ENCODE measurements around the gene GJC1.
A peak's percentile ranks its signal among the peaks of the same experiment; 100 is the strongest.
"Not testable (repeated sequence)": the region's sequence is repeated elsewhere in the genome, so short reads cannot be mapped to it uniquely, and the experiment has no call there.

The GJC1 gene

DNA sequence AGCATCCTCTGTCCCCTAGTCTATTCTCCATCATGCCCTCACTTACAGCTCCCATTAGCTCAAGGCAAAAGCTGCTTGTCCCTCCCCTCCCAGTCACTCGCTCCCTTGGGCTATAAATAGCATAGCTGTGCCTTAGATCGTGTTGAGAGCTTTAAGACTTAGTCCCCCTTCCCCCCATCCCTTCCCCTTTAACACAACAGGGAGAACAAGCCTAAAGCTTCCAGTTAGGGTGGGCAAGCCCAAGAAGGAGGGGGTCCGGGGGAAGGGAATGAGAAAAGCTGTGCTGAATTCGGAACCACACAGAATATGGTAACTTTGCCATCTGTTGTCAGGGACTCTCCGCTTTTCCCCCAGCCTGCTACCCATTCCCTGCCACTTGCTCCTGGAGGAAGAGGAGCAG is 12.7 kb upstream of the GJC1 start:
- no peak for DNase-seq

GRCh38 chr17:44840936-44841335 is 10.8 kb upstream of the GJC1 start:
- DNase-seq = no peak

- no peak for DNase-seq
Observed at GRCh38 chr17:44840274-44840673, 10.2 kb upstream of the GJC1 start.

DNA sequence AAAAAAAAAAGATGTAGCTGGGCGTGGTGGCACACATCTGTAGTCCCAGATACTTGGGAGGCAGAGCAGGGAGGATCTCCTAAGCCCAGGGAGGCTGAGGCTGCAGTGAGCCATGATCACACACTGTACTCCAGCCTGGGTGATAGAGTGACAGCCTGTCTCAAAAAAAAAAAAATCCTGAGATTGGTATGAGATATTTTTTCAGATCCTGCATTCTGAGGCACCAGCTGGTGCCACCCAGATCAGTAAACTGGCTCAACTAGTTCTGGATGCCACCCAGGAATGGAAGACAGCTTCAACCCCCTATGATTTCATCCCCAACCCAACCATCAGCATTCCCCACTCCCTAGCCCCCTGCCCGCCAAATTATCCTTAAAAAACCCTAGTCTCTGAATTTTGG is 7.1 kb upstream of the GJC1 start:
- peak; percentile 57 for DNase-seq

DNA sequence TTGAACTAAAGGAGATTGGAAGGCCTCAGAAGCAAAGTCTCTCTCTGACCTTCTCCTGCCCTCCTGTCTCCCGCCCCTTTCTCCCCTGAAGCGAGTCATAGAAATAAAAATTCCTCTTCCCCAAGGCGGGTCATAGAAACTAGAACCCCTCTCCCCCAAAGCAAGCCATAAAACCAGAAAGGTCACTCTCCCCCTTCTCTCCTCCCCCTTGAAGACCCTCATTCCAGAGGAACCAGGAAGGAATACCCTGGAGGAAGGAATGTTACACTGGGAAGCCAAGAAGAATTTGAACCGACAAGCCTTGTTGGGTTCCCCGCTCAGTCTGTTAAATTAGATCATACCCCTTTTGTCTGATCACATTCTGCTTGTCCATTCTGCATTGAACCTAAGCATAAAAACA is 2.7 kb upstream of the GJC1 start:
- no peak for DNase-seq

GRCh38 chr17:44831371-44831770 is 1.3 kb upstream of the GJC1 start:
- no peak for DNase-seq

- DNase-seq = peak; percentile 68
Observed at GRCh38 chr17:44830359-44831288, 537 bp upstream of the GJC1 start.

- peak; percentile 51 for DNase-seq
Observed at GRCh38 chr17:44828919-44829522, 1.1 kb downstream of the GJC1 start.

DNA sequence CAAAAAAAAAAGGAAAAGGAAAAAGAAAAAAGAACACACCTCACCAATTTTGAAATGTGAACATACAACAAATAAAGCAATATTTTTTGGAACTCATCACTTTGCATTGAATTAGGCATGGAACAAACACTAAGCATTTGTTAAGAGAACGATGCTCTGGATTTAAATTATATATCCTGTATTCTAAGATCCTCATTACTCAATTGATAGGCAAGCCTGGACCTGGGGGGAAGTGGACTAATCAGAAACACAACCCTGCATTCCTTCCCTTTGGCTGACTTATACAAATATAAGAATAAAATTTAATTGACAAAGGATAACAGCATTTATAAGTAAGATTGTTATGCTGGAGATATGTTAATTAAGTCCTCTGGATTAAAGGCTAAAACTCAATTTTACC is 2.2 kb downstream of the GJC1 start:
- DNase-seq = no peak

- DNase-seq = no peak
Observed at GRCh38 chr17:44826123-44826790, 3.8 kb downstream of the GJC1 start.

DNA sequence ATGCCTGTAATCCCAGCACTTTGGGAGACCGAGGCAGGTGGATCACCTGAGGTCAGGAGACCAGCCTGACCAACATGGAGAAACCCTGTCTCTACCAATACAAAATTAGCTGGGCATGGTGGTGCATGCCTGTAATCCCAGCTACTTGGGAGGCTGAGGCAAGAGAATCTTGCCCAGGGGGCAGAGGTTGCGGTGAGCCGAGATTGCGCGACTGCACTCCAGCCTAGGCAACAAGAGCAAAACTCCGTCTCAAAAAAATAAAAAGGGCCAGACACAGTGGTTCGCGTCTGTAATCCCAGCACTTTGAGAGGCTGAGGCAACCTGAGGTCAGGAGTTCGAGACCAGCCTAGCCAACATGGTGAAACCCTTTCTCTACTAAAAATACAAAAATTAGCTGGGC is 4.9 kb downstream of the GJC1 start:
- DNase-seq = not testable (repeated sequence)

DNA sequence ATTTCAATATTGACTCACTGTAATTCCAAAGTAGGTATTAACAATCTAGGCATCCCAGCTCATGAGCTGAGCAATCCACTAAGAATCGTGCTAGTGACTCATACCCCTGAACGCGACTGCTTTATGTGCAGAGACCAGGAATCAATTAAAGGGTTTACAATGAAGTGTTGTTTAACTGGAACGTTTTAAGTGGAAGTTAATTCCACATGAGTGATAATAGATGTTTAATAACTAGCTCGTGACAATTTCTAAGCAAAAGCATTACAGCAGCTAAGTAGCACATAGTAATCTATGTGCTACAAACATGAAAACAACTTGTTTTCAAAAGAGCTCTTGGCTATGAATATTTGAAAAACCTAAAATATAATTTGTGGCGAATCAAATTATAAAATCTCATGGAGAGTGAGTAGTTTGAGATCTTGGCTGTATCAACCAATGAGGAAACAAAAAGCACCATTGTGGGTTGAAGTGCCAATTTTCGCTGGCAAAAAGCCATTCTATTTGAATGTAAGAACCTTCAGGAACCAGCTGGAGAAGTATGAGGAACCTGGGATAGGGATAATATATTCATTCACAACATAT is 9.4 kb downstream of the GJC1 start:
- peak; percentile 79 for DNase-seq

GRCh38 chr17:44818508-44818907 is 11.6 kb downstream of the GJC1 start:
- not testable (repeated sequence) for DNase-seq

GRCh38 chr17:44812263-44812662 is 17.8 kb downstream of the GJC1 start:
- DNase-seq = no peak

DNA sequence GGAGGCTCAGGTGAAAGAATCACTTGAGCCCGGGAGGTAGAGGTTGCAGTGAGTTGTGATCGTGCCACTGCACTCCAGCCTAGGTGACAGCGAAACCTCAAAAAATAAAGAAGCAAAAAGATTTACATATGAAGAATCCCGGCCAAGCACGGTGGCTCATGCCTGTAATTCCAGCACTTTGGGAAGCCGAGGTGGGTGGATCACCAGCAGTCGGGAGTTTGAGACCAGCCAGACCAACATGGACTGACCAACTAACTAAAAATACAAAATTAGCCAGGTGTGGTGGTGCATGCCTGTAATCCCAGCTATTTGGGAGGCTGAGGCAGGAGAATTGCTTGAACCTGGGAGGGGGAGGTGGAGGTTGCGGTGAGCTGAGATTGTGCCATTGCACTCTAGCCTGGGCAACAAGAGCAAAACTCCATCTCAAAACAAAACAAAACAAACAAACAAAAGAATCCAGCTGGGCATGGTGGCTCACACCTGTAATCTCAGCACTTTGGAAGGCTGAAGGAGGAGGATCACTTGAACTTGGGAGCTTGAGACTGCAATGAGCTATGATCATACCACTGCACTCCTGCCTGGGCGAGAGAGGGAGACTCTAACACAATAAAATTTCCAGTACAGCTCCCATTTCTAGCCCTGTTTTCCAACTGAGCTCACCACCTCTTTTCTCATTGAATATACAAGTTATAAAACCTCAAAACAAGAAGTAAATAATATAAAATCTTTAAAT is 21.3 kb downstream of the GJC1 start:
- not testable (repeated sequence) for DNase-seq

DNA sequence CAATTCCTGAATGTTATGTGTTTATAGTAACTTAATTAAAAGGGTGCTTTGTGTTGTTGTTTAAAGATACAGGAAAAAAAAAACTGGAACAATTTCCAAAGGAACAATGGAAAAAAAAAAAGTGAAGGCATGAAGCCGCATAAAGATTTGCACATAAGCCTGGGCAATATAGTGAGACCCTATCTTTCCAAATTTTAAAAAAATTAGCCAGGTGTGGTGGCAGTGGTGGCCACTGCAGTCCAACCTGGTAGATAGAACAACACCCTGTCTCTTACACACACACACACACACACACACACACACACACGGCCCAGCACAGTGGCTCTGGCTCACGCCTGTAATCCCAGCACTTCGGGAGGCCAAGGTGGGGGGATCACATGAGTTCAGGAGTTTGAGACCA is 21.9 kb downstream of the GJC1 start:
- DNase-seq = no peak

GRCh38 chr17:44807817-44808155 is 22.3 kb downstream of the GJC1 start:
- DNase-seq = no peak

DNA sequence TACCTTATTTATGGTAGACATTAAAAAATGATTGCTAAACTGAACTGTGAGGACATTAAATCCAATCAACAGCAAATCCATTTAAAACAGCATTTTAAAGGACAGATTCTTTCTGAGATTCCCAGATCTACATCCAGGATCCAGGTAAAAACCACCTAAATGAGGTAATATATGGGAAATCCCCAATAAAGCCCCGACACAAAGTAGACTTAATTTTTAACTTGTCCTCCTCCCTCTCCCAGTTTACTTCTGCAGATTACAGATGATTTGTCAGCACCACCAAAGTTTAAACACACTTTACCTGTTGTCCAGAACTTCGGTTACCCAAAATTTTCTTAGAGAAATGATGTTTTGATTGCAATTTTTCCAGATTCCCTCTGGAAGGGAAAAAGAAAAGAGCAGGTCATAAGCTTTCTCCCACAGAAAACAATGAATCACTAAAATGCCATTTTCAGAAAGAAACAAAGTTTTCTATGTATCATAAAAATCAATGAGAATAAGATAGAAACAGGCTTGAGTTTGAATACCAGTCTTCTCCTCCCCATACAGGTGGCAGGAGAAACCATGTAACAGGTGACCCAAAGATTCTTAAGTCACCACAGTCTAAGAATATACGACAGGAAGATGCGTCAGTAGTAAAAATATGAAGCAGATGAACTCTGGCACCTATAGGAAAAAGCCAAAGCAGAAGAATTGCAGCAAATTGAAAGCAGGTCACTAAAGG is 22.8 kb downstream of the GJC1 start:
- no peak for DNase-seq

GRCh38 chr17:44804302-44805089 is 25.6 kb downstream of the GJC1 start:
- DNase-seq = no peak

GRCh38 chr17:44801880-44802279 is 28.2 kb downstream of the GJC1 start:
- no peak for DNase-seq

GRCh38 chr17:44798356-44798755 is 31.7 kb downstream of the GJC1 start:
- no peak for DNase-seq
